Gastrocnemius medialis (tissue), 4 donors: ENCODE data around the gene UBE3B.

Experiments
- POLR2A ChIP-seq, 2 donors: fragments of 450-650 bp; IDR thresholded peaks; one replicate each; pipeline ENCODE4 v1.6.1; 2017; ENCODE audit warnings: antibody characterized with exemption in 2 of 2, mild to moderate bottlenecking in 2 of 2, moderate library complexity in 2 of 2
- TF ChIP-seq, protein P1 (sequence below), 5 experiments: fragments of 450-650 bp in 3 of 5; fragments of 200-600 bp in 2 of 5; sonication (generic) in 2 of 5; IDR thresholded peaks in 4 of 5; conservative IDR thresholded peaks in 1 of 5; 1 replicate in 4 of 5; 2 replicates in 1 of 5; pipeline ENCODE4 v1.5.1; 2016 to 2019; ENCODE audit warnings: antibody characterized with exemption in 5 of 5, mild to moderate bottlenecking in 3 of 5, moderate library complexity in 3 of 5

DNA sequence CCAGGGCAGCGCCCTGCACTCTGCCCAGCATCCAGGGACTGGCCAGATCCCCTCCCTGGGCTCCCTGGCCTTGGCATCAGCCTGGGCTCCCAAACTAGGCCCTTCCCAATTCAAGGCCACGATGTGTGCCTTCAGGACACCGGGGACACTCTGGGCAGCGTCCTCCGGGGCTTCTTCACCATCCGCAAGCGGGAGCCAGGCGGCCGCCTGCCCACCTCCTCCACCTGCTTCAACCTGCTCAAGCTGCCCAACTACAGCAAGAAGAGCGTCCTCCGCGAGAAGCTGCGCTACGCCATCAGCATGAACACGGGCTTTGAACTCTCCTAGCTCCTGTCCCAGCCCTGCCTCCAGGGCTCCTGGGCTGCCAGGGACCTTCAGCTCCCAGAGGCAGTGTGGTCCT lies 57.0 kb downstream of the UBE3B start:
- TF ChIP-seq, protein P1, sequence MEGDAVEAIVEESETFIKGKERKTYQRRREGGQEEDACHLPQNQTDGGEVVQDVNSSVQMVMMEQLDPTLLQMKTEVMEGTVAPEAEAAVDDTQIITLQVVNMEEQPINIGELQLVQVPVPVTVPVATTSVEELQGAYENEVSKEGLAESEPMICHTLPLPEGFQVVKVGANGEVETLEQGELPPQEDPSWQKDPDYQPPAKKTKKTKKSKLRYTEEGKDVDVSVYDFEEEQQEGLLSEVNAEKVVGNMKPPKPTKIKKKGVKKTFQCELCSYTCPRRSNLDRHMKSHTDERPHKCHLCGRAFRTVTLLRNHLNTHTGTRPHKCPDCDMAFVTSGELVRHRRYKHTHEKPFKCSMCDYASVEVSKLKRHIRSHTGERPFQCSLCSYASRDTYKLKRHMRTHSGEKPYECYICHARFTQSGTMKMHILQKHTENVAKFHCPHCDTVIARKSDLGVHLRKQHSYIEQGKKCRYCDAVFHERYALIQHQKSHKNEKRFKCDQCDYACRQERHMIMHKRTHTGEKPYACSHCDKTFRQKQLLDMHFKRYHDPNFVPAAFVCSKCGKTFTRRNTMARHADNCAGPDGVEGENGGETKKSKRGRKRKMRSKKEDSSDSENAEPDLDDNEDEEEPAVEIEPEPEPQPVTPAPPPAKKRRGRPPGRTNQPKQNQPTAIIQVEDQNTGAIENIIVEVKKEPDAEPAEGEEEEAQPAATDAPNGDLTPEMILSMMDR (IDR thresholded peaks at IDR 0.05 in 4 of 5, conservative IDR thresholded peaks at IDR 0.05 in 1 of 5), result no peak
- TF ChIP-seq POLR2A (IDR thresholded peaks at IDR 0.05), result no peak
